ENCODE data around the gene IRF6.

The IRF6 gene

DNA sequence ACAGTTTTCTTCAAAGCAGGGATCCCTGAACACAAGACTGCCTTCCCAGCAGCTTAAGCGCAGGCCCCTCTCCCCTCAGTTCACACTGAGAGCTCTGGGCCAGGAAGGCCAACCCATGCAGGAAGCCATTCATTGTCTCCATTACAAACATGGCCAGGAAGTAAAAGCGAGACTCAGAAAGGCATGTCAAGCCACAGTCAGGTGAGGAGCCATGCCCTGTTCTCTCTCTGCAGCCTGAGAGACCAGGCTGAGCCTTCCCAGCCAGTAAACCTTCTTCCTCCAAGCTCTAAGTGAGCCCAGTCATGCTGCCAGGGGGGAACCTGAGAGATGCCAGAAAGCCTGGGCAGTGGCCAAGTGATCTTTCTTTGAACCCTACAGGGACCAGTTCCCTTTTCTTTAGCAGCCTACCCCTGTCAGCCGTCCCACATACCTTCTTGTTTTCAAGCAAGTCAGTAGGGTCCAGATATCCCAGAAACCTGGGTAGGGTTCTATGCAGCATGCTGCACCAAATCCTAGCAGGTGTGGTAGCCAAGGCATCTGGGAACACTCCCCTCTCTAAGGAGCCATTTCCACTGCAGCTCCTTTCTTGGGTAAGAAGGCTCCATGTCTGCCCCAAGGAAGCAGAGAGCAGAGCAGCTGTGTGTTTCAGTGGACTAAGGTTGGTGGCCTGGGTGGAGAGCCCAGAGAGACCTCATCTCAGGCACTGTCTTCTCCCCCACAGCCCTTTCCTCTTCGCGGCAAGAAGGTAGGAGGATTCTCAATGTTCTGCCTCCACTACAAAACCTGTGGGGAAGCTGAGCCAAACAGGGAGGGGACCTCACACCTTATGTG is 49.1 kb downstream of the IRF6 start:
- no peak for FAIRE-seq

DNA sequence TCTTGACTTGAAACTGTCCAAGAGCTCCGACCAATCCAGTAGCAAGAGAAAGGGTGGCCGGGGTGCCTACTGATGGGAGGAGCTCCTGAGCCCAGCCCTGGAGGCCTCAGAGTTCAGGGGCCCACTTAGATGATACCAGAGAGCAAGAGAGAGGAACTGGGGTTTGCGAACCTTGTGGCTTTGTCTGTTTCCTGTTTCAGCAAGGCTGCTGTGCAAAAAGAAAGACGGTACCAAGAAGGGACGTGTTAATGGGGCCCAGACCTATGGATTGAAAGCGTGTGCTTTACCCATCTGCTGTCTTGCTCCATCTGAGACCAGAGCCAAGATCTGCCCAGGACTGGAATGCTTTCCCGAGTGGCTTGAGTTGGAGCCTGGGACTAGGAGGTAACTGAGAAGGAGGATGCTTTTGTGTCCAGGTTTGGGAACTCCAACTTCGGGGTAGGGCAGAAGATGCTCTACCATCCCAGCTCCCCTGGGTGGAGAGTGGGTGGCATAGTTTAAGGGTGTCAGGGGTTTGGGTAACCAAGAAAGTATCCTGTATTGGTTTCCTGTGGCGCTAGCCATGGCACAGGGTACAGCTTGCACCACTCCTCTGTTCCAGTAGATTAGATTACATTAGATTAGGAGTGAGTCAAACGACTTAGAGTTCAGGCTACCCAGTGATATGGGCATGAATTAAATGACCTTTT is 49.9 kb downstream of the IRF6 start, which contains the start of gene TRAF3IP3:
Gene TRAF3IP3, plus strand, starts transcription at position 128 of the 689 bp plus-strand sequence. CDS start 3,987 bp downstream, outside the sequence.
- no peak for FAIRE-seq

DNA sequence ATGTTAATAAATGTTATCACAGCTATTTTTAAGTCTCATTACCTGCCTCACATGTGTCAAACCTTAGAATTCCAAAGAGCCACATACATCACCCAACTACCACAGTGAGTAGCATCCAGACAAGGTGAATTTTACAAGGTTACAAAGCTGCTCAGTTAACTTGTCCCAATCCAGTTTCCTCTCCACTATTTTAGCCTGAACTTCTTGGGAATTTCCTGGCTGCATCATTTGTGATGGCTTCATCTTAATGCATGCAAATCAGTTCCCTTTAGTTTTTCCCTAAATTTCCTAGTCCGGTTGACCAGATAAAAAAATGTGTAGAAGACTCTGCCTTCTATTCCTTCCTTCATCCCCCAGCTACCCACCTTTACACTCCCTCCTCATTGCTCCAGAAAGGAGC is 50.7 kb downstream of the IRF6 start:
- no peak for FAIRE-seq

DNA sequence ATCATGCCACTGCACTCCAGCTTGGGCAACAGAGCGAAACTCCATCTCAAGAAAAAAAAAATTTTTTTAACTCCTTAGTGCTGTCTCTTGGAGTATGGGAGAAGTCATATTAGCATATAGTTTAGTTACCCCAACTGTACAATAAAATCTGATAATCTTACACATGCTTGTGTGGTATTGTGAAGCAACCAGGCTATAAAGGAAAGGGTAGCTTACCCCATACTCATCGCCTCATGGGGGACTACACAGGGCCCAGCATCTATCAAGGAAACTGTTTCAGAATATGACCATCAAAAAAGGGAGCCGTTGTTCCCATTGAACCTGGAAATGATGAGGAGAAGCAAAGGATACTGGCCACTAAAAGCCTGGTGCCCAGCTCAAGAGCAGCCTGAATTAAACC is 53.1 kb downstream of the IRF6 start:
- FAIRE-seq = no peak

DNA sequence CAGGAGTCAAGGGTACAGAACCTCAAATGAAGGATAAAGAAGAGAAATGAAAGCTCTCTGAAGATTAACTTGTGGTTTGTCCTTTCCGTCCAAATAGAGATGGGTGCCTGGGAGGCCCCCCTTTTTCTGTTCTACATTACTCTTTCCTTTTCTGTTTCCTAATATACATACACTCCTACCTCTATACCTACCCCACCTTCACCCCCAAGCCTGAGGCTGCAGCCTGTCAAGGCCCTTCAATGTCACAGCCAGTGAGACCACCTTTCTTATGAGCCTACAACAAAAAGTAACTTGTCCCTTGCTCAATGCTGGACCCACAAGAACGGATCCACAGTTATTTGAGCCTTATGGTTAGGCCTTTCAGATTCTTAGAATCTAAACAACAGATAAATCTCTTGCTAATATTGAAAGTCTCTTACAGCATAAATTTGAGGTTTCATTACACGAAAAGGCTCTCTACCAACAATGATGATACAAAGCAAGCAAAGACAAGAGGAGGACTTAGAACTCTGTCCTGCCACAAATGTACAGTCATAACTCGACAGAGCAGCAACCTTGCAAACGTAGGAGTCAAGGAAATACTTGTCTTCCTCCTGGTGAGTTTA is 54.2 kb downstream of the IRF6 start:
- no peak for FAIRE-seq

DNA sequence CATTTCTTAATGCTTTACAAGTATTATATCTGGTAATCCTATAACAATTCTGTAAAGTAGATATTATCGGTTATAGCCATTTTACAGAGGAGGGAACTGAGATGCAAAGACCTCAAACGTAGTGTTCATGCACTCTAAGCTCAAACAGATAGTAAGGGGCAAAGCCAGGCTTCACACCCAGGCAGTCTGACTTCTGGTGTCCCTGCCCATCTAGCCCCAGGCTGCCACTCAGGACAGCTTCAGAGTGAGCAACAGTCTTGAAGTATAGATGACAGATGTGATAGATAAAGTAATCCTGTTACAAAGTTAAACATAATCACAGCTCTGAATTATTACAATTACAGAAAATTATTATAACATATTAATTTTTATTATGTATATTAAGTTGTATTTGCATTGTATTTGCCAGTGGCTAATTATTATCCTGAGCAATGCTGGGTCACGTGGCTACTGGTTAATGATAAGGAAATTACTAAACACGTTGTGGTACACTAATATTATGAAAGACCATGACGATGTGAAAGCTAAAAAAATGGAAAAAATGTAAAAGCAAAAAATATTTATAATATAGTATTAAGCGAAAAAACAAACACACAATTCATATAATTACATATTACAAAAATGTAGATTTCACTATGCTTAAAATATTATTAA is 56.1 kb downstream of the IRF6 start:
- no peak for FAIRE-seq

DNA sequence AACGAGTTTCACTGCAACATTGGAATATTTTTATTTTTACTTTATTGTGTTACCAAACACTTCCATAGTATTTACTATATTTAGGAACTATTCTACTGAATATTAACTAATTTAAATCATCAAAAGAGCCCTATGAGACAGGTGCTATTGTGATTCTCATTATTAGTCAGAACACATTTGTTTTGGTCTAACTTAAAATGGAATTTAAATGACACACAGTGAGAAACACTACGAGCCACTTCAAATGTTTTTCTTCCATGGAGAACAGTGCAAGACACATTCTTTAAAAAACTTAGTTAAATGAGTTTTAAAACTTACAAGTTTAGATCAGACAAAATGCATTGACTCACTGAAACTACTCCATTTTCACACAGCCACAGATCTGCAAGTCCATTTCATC is 56.7 kb downstream of the IRF6 start:
- FAIRE-seq = no peak

DNA sequence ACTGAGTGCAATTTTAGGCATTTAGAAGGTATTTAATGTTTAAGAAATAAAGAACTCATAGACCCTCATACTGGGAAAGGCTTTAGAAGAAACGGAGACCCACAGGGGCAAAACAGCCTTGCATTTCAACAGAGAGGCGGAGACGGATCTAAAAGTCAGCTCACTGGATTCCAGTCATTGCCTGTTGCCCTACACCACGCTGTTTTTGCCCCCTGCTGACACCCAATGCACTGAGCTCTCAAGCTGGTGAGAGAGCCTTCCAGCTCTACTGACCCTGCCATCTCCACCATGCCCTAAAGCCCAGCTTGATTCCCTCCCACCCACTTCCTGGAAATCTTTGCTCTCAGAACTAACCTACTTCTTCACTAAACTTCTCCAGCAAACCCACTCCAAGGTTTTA is 57.3 kb downstream of the IRF6 start:
- no peak for FAIRE-seq

DNA sequence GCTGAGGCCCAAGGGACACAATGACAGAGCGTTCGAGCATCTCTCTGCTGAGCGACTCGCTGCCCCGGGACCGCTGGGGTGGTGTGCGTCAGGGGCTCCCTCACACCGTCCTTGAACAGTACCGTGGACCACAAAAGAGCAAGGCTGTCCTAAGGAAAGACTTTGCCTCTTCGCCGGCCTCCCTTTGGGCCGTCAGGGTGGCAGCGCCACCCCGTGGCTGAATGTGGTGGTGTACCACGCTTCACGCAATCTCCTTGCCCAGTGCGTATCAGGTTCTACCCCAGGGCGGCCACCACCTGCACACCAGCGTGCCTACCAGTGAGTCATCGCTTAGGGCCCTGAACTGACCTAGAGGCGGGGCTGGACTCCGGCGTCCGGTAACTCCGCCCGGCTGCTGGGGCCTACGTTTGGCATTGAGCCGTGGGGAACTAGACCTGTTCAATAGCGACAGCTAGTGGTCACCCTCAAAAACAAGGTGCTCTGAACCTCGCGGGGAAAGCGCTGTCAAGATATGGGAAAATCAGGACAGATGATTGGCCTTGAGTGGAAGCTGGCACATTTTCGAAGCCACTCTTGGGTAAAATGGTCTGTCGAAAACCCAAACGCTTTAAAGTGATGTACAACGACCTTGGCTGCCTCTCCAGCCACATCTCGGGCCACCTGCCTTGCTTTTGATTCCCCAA is 58.2 kb downstream of the IRF6 start:
- no peak for FAIRE-seq

DNA sequence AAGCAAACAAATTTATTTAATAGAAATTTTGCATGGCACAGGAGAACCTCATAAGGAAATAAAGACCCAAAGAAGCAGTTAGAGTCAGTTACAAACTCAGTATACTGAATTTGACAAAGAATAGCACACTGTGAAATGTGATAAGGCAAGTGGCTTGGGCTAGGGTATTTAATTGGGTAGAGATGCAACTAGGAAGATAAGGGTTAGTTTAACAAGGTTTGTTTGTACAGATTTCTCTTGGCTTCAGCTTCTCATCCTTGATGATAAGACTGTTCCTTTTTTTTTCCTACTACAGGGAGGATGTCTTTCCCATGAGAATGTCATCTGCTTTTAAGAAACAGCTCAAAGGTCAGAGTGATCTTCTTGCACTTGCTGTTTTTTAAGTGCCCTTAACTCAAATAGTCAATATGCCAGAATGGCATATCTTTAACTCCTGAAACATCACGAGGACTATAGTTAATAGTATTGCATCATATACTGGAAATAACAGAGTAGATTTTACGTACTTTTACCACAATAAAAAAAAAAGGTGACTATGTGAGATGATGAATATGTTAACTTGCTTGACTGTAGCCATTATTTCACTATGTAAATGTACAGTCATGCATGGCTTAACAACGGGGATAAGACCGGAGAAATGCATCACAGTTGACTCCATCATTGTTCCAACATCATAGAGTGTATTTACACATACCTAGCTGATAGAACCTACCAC is 59.3 kb downstream of the IRF6 start:
- FAIRE-seq = no peak

DNA sequence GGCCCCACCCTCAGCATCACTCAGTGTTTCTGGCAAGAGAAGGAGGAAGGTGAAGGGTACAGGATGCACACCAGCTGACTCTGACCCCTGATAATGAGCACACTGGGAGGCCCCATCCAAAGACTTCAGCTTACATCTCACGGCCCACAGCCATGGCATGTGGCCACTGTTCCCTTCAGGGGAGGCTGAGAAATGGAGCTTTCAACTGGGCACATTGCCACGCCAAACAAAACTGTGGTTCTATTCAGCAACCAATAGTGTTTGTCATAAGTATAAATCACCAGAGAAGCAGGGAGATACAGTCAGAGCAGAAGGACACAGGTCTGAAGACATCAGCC is 62.8 kb downstream of the IRF6 start:
- FAIRE-seq = no peak

DNA sequence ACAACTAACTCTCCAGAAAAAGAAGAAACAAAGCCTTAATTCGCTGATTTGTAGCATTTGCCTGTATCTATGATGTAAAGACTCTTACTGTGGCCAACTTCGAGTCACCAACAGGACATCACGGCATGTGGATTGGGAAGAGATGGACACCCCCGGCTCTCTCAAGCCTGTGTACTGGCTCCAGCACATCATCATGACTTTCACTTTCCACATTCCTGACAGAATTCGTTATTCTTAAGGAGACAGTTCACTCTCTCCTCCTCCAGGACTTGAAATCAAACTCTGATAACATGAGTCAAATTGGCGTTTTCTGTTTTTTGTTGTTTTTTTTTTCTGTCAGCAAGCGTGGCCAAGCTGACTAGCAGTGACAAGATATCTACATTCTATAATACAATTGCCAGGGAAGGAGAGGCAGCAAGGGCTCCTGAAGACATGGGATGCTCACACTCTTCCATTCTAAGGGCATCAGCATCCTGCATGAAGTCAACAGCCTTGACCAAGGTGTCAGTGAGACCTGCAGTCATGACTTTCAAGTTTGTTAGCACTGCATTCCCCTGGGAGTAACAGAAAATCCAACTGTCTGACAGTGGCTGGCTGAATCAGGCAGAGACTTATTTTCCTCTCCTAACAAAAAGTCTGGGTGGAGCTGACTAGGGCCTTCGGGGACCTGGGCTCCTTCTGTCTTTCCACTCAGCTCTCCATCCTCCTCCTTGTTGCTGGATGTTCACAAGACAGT is 63.4 kb downstream of the IRF6 start:
- FAIRE-seq = no peak

DNA sequence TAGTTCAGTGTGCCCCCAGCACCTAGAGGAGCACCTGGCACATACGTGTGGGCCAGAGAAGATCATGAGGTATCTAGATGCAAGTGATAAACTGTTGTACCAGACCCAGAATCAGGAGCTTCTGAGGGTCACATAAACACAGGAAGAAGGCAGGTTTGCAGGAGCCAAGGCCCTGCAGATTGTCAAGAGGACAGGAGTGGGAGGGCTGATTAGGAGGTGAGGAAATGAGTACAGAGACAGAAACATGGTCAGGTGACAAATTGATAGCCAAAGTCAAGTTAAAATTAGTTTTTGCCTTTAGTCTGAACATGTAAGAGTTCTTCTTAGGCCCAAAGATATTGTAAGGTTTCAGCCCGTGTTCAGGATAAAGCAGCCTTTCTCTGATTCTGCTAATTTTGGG is 64.1 kb downstream of the IRF6 start:
- FAIRE-seq = no peak

DNA sequence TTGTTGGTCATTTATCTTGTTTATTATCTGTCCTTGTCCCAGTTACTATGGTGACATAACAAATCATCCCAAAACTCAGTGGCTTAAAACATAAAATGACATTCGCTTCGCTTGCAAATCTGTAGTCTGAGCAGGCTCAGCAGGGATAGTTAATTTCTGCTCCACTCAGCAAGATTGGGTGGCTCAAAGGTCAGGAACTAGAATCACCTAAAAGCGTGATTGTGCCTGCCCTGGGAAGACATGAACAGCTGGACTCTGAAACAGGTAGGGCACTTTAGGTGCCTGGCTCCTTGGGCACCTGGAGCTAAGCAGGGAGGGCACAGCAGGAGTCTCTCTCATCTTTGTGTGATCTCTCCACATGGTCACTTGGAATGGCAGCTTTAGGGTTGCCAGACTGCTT is 64.7 kb downstream of the IRF6 start:
- no peak for FAIRE-seq

DNA sequence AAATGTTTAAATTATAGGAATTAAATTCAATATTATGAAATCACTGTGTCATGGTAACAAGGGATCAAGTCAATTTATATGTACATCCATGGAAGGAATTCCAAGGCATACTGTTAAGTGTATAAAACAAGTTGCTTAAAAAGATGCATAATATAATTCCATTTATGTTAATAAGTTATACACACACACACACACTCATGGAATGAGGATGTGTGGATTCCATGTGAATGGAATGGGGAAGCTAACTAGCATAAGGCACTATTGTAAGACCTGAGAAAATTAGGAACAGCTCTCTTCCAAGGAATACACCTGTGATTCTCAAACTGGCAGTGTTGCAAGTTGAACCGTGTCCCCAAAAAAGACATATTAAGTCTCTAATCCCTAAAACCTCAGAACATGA is 67.7 kb downstream of the IRF6 start:
- FAIRE-seq = no peak

DNA sequence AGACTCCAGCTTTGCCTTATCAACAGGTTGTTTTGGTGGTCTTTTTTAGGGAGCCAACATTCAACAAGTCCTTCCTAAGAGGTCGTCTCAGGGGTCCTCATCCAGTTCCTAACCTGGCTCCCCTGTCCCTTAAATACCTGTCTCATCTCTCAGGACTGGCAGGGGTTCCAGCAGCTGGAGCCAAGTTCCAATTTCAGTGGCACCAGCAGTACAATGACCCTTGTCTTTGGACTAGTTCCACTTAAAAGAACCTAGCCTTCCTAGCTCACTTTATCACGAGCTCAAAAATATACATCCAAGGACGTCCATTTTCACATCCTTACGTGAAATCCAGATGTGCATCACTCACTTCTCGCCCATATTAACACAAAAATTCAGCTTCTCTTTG is 68.8 kb downstream of the IRF6 start:
- no peak for FAIRE-seq

DNA sequence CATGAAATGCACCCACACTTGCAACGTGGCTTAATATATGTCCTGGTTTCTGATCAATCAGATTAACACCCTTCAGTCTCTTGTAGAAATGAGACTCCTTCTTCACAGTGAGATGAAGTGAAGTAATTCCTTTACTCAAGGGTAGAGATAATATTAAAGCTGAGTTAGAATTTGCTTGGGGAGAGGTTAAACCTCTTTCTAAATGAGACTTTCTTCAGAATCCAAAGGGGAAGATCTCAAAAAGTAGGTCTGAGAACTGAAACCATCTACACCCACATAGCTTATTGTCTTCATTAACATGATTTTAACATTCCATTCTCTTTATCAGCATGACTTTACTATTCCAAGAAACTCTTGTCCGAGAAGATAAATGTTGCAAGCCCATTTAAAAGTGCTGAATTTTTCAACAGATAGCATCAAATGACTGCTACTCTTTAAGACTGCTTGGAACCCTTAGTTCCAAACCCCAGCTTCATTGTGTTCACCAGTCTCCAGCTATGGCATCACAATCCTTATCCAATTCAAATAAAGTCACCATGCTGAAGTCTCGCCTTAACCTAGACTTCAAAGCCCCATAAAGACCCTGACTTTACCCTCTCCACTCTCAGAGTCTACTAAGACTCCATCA is 69.3 kb downstream of the IRF6 start:
- no peak for FAIRE-seq
